Activated T-cell treated with anti-CD3 and anti-CD28 coated beads, Interleukin-2, amount 50 U/mL, for 4 hours (primary cell): Measurements from ENCODE around the gene ZNRF4. TPM values are rescaled to one million over a fixed set of nuclear protein-coding genes. Genes with fewer than 3 reads are reported as not detected.
"Not testable (repeated sequence)": the region's sequence is repeated elsewhere in the genome, so short reads cannot be mapped to it uniquely, and the experiment has no call there.

Experiments used
- ATAC-seq, 2 donors: fragments of 200-7000 bp; cut with Tn5 transposase; one replicate each; pipeline ENCODE4 v1.10.0; 2021
- DNase-seq: peaks from one replicate; pipeline ENCODE4 v3.0.0-alpha.2; 2020
- H3K27me3 Mint-ChIP-seq: one replicate; pipeline ENCODE4 v1.8.0; 2021; ENCODE audit warnings: low read depth, mixed read lengths
- H3K36me3 Mint-ChIP-seq: one replicate; pipeline ENCODE4 v1.8.0; 2022; ENCODE audit warnings: mixed read lengths; ENCODE audit not compliant: insufficient read depth
- H3K4me1 Mint-ChIP-seq: one replicate; pipeline ENCODE4 v1.8.0; 2021; ENCODE audit warnings: low read depth, mixed read lengths
- H3K4me3 Mint-ChIP-seq: one replicate; pipeline ENCODE4 v1.8.0; 2021; ENCODE audit warnings: mild to moderate bottlenecking, moderate library complexity, mixed read lengths
- H3K9me3 Mint-ChIP-seq: one replicate; pipeline ENCODE4 v1.8.0; 2021; ENCODE audit warnings: mixed read lengths
- total RNA-seq, 3 donors: library from RNA; stranded (reverse); gene quantifications; one replicate each; pipeline ENCODE4 v1.2.1, GENCODE V29; 2021

The ZNRF4 gene
- not detected for total RNA-seq

GRCh38 chr19:5455367-5456129, at the start of gene ZNRF4:
TSS of gene ZNRF4 (plus strand) at chr19:5455417. CDS start at chr19:5455492, 75 bp downstream.
- Mint-ChIP-seq H3K27me3 (peaks cover 9% of the 10 kb centered on the region), H3K4me1 (no peaks in the 10 kb centered on the region), H3K36me3 (no peaks in the 10 kb centered on the region), H3K4me3 (no peak within 1 kb of the TSS), H3K9me3 (no peaks in the 10 kb centered on the region)
- ATAC-seq (no peak), DNase-seq (no peak)

GRCh38 chr19:5406198-5406597, 49.0 kb upstream of the ZNRF4 start:
- H3K36me3 Mint-ChIP-seq, DNase-seq, ATAC-seq, H3K4me1 Mint-ChIP-seq, H3K4me3 Mint-ChIP-seq: not testable (repeated sequence)
- peaks cover 16% of the 10 kb centered on the region for H3K27me3 Mint-ChIP-seq
- H3K9me3 Mint-ChIP-seq: peaks cover 21% of the 10 kb centered on the region

DNA sequence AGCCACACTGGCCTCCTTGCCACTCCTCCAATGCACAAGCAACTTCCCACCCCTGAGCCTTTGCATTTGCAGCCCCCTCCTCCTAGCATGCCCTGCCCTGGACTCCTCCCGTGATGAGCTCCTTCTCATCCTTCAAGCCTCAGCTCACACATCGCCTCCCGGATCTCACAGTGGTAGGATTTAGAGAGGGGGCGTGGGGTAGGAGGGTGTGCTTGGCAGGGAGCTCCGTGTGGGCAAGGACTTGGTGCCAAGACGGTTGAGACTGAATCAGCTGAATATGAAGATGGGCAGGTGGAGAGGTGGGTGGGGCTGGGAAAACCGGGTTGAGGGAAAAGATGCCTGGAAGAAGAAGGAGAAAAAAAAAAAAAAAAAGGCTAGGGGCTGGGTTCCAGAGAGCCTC, 48.4 kb upstream of the ZNRF4 start:
- Mint-ChIP-seq H3K4me3 (no peak overlapping the region), H3K9me3 (peaks cover 21% of the 10 kb centered on the region), H3K36me3 (no peaks in the 10 kb centered on the region), H3K4me1 (no peaks in the 10 kb centered on the region), H3K27me3 (peaks cover 19% of the 10 kb centered on the region)
- no peak for ATAC-seq
- DNase-seq: no peak

DNA sequence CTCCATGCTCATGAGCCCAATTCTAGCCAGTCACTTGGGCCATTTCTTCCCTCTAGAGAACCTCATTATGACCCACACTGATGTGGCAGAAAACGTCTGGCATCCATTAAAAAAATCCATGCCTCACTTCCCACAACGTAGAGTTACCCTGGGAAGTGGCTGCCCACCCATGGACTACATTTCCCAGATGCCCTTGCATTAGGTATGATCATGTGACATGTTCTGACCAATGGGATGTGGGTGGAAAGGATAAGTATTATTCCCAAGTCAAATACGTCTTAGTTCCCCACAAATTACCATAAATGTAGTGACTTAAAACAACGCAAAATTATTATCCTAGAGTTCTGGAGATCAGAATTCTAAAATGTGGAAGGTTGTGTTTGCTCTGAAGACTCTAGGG, 47.9 kb upstream of the ZNRF4 start:
- Mint-ChIP-seq H3K4me3 (no peak overlapping the region), H3K4me1 (no peaks in the 10 kb centered on the region), H3K36me3 (no peaks in the 10 kb centered on the region), H3K27me3 (peaks cover 19% of the 10 kb centered on the region), H3K9me3 (peaks cover 21% of the 10 kb centered on the region)
- ATAC-seq (no peak), DNase-seq (no peak)

DNA sequence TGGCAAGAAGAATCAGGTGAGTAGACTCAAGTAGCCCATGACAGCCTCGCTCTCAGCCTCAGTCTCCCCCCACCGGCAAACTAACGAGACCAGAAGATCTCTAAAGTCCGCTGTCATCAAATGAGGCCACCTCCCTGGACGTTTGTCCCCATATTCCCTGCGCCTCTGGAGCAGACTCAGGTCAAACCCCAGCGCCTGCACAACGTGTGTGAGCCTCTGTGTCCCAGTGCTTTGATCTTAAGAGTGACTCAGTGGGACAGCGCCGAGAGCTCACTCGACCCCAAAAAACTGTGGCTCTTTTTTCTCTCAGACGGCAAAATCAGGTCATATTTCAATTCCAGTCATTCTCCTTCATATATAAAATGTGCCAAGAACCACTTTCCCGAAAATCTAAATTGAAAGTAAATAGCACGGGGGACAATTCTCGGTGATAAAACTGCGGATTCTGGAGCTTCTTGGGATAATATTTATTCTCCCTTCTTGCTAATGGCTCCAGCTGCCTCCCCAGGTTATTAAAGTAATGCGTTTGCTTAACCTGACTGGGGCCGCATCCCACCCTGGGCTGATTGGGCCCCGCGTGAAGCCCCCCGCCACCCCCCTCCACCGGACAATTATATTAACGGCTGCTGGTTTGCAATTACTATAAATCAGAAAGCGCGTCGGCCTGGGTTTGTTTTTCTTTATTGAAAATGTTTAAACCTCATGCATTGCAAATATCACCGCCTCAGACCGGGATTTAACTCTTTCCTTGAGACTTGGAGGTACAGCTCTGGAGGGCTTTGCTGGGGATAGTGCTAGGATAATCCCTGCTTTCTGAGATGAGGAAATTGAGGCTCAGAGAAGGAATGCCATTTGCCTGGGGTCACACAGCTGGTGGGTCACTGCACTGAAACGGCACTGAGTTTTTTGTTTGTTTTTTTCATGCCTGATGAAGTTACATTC, 37.5 kb upstream of the ZNRF4 start:
- H3K27me3 Mint-ChIP-seq: peaks cover 47% of the 10 kb centered on the region
- no peak overlapping the region for H3K4me3 Mint-ChIP-seq
- ATAC-seq (no peak), DNase-seq (no peak)
- no peaks in the 10 kb centered on the region for H3K4me1 Mint-ChIP-seq
- no peaks in the 10 kb centered on the region for H3K36me3 Mint-ChIP-seq
- no peaks in the 10 kb centered on the region for H3K9me3 Mint-ChIP-seq

DNA sequence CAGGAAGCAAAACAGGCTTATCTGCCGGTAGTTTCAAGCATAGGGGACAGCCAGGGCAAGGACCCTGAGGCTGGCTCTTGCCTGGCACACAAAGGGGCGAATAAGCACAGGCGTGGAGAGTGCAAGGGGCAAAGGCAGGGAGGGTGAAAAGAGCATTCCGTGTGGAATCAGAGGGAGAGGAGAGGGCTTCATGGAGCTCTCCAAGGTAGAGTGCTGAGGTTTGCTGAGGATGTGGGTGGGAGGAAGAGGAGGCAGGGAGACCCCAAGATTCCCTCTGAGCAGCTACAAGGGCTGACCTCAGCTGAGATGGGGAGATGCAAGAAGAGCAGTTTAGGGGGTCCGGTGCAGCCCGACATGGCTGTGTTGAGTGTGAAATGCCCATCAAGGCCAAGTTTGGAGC, 36.5 kb upstream of the ZNRF4 start:
- Mint-ChIP-seq H3K27me3 (peaks cover 53% of the 10 kb centered on the region), H3K36me3 (no peaks in the 10 kb centered on the region), H3K9me3 (no peaks in the 10 kb centered on the region), H3K4me3 (no peak overlapping the region), H3K4me1 (no peaks in the 10 kb centered on the region)
- ATAC-seq (no peak), DNase-seq (no peak)

DNA sequence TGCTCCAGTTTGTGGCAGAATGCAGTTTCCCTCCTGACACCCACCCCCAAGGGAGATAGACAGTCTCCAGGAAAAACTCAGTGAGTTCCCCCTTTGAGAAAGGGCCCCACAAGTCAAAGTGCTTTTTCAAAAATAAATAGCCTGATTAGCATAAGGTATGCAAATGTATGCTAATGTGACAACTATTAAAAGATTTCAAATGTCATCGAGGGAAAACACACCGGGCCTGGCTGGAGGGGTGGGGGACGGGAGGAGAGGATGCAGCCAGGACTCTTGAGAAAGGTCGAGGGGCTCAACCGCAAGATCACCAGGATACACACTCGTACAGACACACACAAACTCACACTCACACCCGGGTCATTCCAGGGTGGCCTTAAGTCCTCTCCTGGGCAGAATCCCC, 34.3 kb upstream of the ZNRF4 start:
- Mint-ChIP-seq H3K9me3 (no peaks in the 10 kb centered on the region), H3K4me1 (no peaks in the 10 kb centered on the region), H3K36me3 (no peaks in the 10 kb centered on the region), H3K27me3 (peaks cover 62% of the 10 kb centered on the region), H3K4me3 (no peak overlapping the region)
- DNase-seq (no peak), ATAC-seq (no peak)

- DNase-seq (no peak), ATAC-seq (no peak)
- no peaks in the 10 kb centered on the region for H3K4me1 Mint-ChIP-seq
- H3K36me3 Mint-ChIP-seq: no peaks in the 10 kb centered on the region
- H3K27me3 Mint-ChIP-seq: peaks cover 52% of the 10 kb centered on the region
- no peak overlapping the region for H3K4me3 Mint-ChIP-seq
- no peaks in the 10 kb centered on the region for H3K9me3 Mint-ChIP-seq
Observed at GRCh38 chr19:5423567-5424125, 31.6 kb upstream of the ZNRF4 start.

DNA sequence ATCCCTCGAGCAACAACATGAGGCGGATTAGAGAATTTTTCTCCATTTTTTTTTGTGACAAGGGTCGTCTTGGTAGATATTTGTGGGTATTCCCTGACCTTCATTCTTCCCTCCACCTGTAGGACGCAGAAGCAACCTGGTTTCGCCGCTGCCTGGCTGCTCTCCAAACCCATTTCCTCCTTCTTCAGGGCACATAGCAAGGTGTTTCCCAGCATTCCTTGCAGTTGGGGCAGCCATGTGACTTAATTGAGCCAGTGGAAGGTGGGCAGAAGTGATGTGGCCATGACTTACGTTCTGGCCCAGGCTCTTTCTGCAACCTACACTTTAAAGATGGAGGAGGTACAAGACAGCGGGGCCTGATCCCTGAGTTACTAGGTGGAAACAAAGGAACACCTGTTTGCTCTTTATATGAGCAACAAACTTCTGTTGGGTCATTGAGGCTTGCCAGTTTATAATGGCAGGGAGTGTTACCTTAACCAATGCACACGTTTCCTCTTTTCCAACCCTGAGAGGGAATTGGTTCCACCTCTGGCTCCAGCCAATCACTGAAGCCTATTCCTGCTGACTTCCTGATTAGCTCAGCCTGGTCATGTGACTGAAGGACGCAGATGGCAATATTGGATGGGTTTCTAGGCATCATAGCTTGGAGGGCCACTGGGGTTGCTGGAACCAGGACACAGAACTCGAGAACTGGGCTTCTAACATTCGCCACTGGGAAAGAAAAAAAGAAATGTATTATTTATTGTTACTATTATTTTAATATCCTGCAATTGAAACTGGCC, 30.8 kb upstream of the ZNRF4 start:
- Mint-ChIP-seq H3K4me1 (no peaks in the 10 kb centered on the region), H3K9me3 (no peaks in the 10 kb centered on the region), H3K4me3 (no peak overlapping the region), H3K27me3 (peaks cover 45% of the 10 kb centered on the region), H3K36me3 (no peaks in the 10 kb centered on the region)
- ATAC-seq (no peak), DNase-seq (no peak)

DNA sequence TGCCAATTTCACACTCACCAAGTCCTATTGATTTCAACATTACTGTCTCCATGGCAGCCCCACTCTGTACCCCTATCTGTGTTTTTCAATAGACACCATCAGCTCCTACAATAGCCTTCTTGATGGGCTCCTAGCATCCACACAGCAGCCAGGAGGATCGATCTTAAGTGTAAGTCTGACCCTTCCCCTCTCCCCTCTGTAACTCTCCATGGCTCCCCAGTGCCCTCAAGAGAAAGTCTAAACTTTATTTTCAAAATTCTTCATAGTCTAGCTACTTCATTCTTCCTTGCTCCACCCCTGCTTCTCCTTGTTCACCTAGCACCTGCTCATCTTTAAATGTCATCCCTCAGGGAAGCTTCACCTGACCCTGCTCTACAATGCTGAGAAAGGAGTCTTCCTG, 30.0 kb upstream of the ZNRF4 start:
- Mint-ChIP-seq H3K27me3 (peaks cover 41% of the 10 kb centered on the region), H3K36me3 (no peaks in the 10 kb centered on the region), H3K4me3 (no peak overlapping the region), H3K9me3 (no peaks in the 10 kb centered on the region), H3K4me1 (no peaks in the 10 kb centered on the region)
- DNase-seq: no peak
- no peak for ATAC-seq

DNA sequence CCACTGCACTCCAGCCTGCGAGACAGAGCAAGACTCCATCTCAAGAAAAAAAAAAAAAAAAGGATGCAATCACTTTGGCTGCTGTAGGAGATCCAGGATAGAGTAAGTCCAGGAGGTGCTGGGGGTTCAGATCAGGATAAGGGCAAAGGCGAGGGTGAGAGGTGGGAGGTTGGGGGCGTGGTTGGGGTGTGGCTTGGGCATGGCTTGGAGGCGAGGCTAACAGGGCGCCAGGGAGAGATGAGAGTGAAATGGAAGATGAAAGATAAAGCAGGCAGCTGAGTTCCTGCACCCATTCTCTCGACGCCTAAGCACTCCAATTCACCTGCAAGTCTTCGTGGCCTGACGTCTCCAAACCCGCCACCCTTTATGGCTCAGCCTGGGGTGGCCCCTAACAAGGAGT, 25.0 kb upstream of the ZNRF4 start:
- H3K4me3 Mint-ChIP-seq: no peak overlapping the region
- peaks cover 26% of the 10 kb centered on the region for H3K27me3 Mint-ChIP-seq

DNA sequence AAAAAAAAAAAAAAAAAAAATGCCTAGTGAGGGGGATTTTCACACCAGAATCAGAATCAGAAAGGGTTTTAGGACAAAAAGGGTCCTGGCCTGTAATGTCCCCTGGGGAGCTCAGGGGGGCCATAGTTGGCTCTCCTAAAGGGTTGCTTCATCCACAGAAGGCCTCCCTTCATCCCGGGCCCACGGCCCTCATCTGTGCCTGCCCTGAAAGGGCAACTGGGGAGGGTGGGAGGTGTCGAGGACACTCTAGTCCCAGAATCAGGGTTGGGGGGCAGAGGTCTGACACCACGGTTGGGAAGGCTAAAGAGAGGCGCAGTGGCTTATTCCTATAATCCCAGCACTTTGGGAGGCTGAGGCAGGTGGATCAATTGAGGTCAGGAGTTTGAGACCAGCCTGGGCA, 22.5 kb upstream of the ZNRF4 start:
- H3K36me3 Mint-ChIP-seq: no peaks in the 10 kb centered on the region
- no peak for DNase-seq
- peaks cover 25% of the 10 kb centered on the region for H3K27me3 Mint-ChIP-seq
- no peaks in the 10 kb centered on the region for H3K9me3 Mint-ChIP-seq
- ATAC-seq: no peak
- H3K4me1 Mint-ChIP-seq: peaks cover 7% of the 10 kb centered on the region
- H3K4me3 Mint-ChIP-seq: no peak overlapping the region

More for the DNA sequence above, 25.0 kb upstream of the ZNRF4 start:
- DNase-seq: no peak
- peaks cover 6% of the 10 kb centered on the region for H3K4me1 Mint-ChIP-seq
- no peak for ATAC-seq
- H3K36me3 Mint-ChIP-seq: no peaks in the 10 kb centered on the region
- no peaks in the 10 kb centered on the region for H3K9me3 Mint-ChIP-seq

- ATAC-seq: peak in 1 of 2 donors; percentile 6
- Mint-ChIP-seq H3K9me3 (no peaks in the 10 kb centered on the region), H3K4me3 (no peak overlapping the region), H3K27me3 (peaks cover 31% of the 10 kb centered on the region), H3K36me3 (no peaks in the 10 kb centered on the region), H3K4me1 (peaks cover 7% of the 10 kb centered on the region)
- DNase-seq: no peak
Observed at GRCh38 chr19:5434351-5434917, 20.8 kb upstream of the ZNRF4 start.
